IPS-NIHi11 (cell line): ENCODE data around the gene ATXN7L1.
"Not testable (repeated sequence)": the region's sequence is repeated elsewhere in the genome, so short reads cannot be mapped to it uniquely, and the experiment has no call there.

Experiments
- DNase-seq: peaks from one replicate; pipeline ENCODE4 v3.0.0; 2012; ENCODE audit warnings: mixed read lengths, low spot score

The ATXN7L1 gene

GRCh38 chr7:105703207-105703930, 173.0 kb downstream of the ATXN7L1 start:
- DNase-seq, result no peak

- no peak for DNase-seq
Measured at GRCh38 chr7:105699568-105700236, 176.7 kb downstream of the ATXN7L1 start.

- no peak for DNase-seq
Measured at GRCh38 chr7:105698531-105698930, 177.9 kb downstream of the ATXN7L1 start.

GRCh38 chr7:105697753-105698152, 178.6 kb downstream of the ATXN7L1 start:
- no peak for DNase-seq

GRCh38 chr7:105697169-105697568, 179.2 kb downstream of the ATXN7L1 start:
- DNase-seq, result not testable (repeated sequence)

- no peak for DNase-seq
Measured at GRCh38 chr7:105693576-105693975, 182.8 kb downstream of the ATXN7L1 start.

GRCh38 chr7:105691680-105692564, 184.5 kb downstream of the ATXN7L1 start:
- DNase-seq, result no peak

- no peak for DNase-seq
Measured at GRCh38 chr7:105691082-105691679, 185.2 kb downstream of the ATXN7L1 start.

- DNase-seq, result no peak
Measured at GRCh38 chr7:105690325-105690945, 186.0 kb downstream of the ATXN7L1 start.

GRCh38 chr7:105689067-105689819, 187.2 kb downstream of the ATXN7L1 start:
- DNase-seq, result peak; percentile 71

- no peak for DNase-seq
Measured at GRCh38 chr7:105688617-105689016, 187.8 kb downstream of the ATXN7L1 start.

GRCh38 chr7:105685161-105685560, 191.2 kb downstream of the ATXN7L1 start:
- DNase-seq, result no peak

GRCh38 chr7:105682341-105683060, 193.9 kb downstream of the ATXN7L1 start:
- no peak for DNase-seq

GRCh38 chr7:105680505-105681187, 195.8 kb downstream of the ATXN7L1 start:
- no peak for DNase-seq

GRCh38 chr7:105678811-105679495, 197.4 kb downstream of the ATXN7L1 start:
- DNase-seq, result no peak

- no peak for DNase-seq
Measured at GRCh38 chr7:105677817-105678573, 198.4 kb downstream of the ATXN7L1 start.

- DNase-seq, result no peak
Measured at GRCh38 chr7:105677410-105677730, 199.0 kb downstream of the ATXN7L1 start.

- no peak for DNase-seq
Measured at GRCh38 chr7:105675934-105676371, 200.4 kb downstream of the ATXN7L1 start.
